Panc1 (cell line): ENCODE results near the gene TNIP1. TPM values are rescaled to one million over a fixed set of nuclear protein-coding genes. Genes with fewer than 3 reads are reported as not detected.

Source experiments
- ATAC-seq: fragments of 200-7000 bp; cut with Tn5 transposase; 2 replicates; pipeline ENCODE4 v1.9.1; 2020; ENCODE audit warnings: mild to moderate bottlenecking, moderate library complexity
- BruUV-seq: library from RNA; stranded (reverse); fragments of 400-500 nt; replicated peaks from 2 replicates; lab custom pipeline; 2021; lab: Mats Ljungman, UMichigan
- CTCF ChIA-PET: fragments of 300-600 bp; sonication (Branson Sonifier 250); formaldehyde crosslinking; loops from one replicate; lab custom pipeline; 2022; ENCODE audit warnings: antibody characterized with exemption; lab: Charles Lee
- POLR2A ChIA-PET: fragments of 300-600 bp; sonication (Branson Sonifier 250); formaldehyde crosslinking; loops from one replicate; lab custom pipeline; 2022; ENCODE audit warnings: antibody characterized with exemption; lab: Charles Lee
- DNase-seq: peaks from one replicate; pipeline ENCODE4 v3.0.0-alpha.2; 2010; ENCODE audit warnings: low read depth, low spot score
- H3K27ac ChIP-seq: 2 replicates; pipeline ENCODE4 v1.5.1; 2011; ENCODE audit warnings: mild to moderate bottlenecking, low read length, inconsistent platforms
- H3K27me3 ChIP-seq: fragments of 200-500 bp; sonication (Bioruptor generic); 2 replicates; pipeline ENCODE4 v1.6.0; 2014; ENCODE audit warnings: low read length, inconsistent platforms; ENCODE audit not compliant: control insufficient read depth, insufficient read depth
- H3K36me3 ChIP-seq: fragments of 200-500 bp; sonication (Bioruptor generic); 2 replicates; pipeline ENCODE4 v1.5.1; 2014; ENCODE audit warnings: inconsistent platforms, mild to moderate bottlenecking, low read length, moderate library complexity; ENCODE audit not compliant: control insufficient read depth, insufficient read depth
- H3K4me1 ChIP-seq: 2 replicates; pipeline ENCODE4 v1.5.1; 2011; ENCODE audit warnings: inconsistent platforms, mild to moderate bottlenecking, low read length, moderate library complexity; ENCODE audit not compliant: control insufficient read depth, insufficient read depth
- H3K4me3 ChIP-seq, 2 experiments: 2 replicates each; pipeline ENCODE4 v1.5.1; 2011 to 2012; ENCODE audit warnings: low read depth in 2 of 2, low read length in 2 of 2, mild to moderate bottlenecking in 2 of 2, inconsistent platforms in 1 of 2, moderate library complexity in 1 of 2
- H3K9me3 ChIP-seq: fragments of 200-500 bp; sonication (Bioruptor generic); 2 replicates; pipeline ENCODE4 v1.5.1; 2014; ENCODE audit warnings: low read depth, mild to moderate bottlenecking, inconsistent platforms, low read length, moderate library complexity; ENCODE audit not compliant: control insufficient read depth, insufficient read depth
- POLR2AphosphoS5 ChIP-seq: IDR thresholded peaks from 2 replicates; pipeline ENCODE4 v1.6.1; 2012; ENCODE audit warnings: mild to moderate bottlenecking, low read depth, low read length, moderate library complexity
- SIN3A ChIP-seq: IDR thresholded peaks from 2 replicates; pipeline ENCODE4 v1.6.1; 2012; ENCODE audit warnings: low read depth, mild to moderate bottlenecking, low read length, moderate library complexity, borderline replicate concordance; ENCODE audit not compliant: insufficient read depth
- TCF7L2 ChIP-seq: IDR thresholded peaks from 2 replicates; pipeline ENCODE4 v1.6.1; 2011; ENCODE audit warnings: mild to moderate bottlenecking, low read depth, low read length, inconsistent platforms
- in situ Hi-C: cut with HindIII; loops from 2 replicates; pipeline ENCODE4 v1.10.0; 2016; ENCODE audit warnings: low sequenced_read_pairs, low pct_unique_long_range_greater_than_20kb
- intact Hi-C: fragments of 100-400 bp; cut with micrococcal nuclease; formaldehyde crosslinking; loops from one replicate; pipeline ENCODE4 v1.10.0; 2022; ENCODE audit not compliant: unreplicated experiment
- total RNA-seq: library from RNA; stranded (reverse); gene quantifications from one replicate; pipeline ENCODE4 v1.2.1, GENCODE V29; 2021; ENCODE audit not compliant: unreplicated experiment
- TF ChIP-seq, protein P1 (sequence below), 2 experiments: IDR thresholded peaks; 2 replicates each; pipeline ENCODE4 v1.6.1; 2011 to 2012; ENCODE audit warnings: low read depth in 2 of 2, control low read depth in 1 of 2, low read length in 1 of 2, mild to moderate bottlenecking in 1 of 2, moderate library complexity in 1 of 2; ENCODE audit not compliant: insufficient read depth in 1 of 2
- TF ChIP-seq, protein P2 (sequence below): fragments of 450-650 bp; IDR thresholded peaks from 2 replicates; pipeline ENCODE4 v1.5.1; 2017; ENCODE audit warnings: mild to moderate bottlenecking

The TNIP1 gene
- total RNA-seq, 1 experiment from 2014 or later, result 81.9 TPM

DNA sequence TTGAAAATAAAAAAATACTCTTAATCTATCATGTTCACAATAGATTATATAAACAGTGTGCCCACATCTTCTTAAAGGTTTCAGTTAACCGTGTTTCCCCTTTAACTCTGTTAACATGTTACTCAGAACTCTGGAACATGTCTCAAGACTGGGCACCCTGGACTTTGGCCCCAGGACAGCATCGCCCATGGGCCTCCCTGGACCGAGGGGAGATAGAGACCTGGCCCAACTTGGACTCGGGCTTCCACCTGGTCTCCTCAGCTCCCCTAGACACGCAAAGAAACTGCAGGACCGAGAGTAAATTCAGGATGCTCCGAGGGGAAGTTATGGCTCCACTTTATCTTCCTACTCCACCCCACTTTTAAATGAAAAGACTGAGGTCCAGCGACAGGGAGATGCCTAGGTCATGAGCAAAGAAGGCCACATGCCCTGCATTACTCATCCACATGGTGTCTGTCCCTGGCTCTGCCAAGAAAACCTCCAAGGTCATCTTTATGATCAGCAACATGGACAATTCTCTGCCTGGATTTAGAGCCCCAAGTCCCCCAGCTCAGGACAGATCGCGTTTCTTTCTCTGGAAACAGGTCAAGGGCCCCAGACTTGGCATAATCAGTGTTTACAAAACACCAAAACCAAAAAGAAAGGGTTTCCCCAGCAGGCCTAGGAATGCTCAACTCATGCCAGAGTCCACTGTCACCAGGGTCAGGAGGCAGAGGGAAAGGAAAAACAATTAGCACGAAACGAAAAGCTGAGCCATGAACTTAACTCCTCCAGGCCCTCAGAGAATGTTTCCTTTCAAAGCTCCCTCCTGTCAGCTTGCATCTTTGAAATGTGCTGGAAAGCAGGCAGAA, 43.0 kb downstream of the TNIP1 start:
- no peaks in the 10 kb centered on the region for H3K4me1 ChIP-seq

DNA sequence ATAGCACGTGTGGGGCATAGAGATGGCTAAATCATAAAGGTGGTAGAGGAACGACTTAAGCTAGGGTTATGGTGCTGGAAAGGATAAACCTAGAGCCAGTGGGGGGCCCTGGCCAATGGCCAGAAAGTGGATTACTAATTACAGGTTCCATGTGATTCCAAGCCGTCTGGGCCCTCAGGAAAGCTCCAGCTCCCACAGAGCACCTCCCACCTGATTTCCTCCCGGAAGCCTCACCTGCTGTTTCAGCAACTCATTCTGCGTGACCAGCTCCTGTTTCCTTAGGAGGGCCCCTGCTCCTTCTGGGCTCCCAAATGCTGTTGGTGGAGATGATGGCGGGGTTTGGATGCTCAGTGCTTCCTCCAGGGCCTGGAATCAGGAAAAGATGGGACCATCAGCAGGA, 44.3 kb downstream of the TNIP1 start:
- CTCF ChIA-PET, result no interaction called here
- H3K4me1 ChIP-seq, result no peaks in the 10 kb centered on the region
- no peak for ATAC-seq

More for the DNA sequence above, 43.0 kb downstream of the TNIP1 start:
- H3K4me3 ChIP-seq, result no peak overlapping the region
- DNase-seq (no peak), ATAC-seq (no peak)
- H3K9me3 ChIP-seq, result no peaks in the 10 kb centered on the region
- H3K27ac ChIP-seq, result no peak overlapping the region
- no TSS peak for BruUV-seq
- intact Hi-C loops, result no loop called here
- POLR2A ChIA-PET, result no interaction called here
- CTCF ChIA-PET, result interaction anchor here (0.5 to 0.6 kb wide), 2 partner anchors 76 to 1164 kb away, joined by 3 to 7 read pairs; no protein-coding TSS in a partner anchor
- H3K36me3 ChIP-seq, result no peaks in the 10 kb centered on the region; the same call in 1 of the 2 replicates
- in situ Hi-C loops, result no loop called here
- TF ChIP-seq, protein P1, sequence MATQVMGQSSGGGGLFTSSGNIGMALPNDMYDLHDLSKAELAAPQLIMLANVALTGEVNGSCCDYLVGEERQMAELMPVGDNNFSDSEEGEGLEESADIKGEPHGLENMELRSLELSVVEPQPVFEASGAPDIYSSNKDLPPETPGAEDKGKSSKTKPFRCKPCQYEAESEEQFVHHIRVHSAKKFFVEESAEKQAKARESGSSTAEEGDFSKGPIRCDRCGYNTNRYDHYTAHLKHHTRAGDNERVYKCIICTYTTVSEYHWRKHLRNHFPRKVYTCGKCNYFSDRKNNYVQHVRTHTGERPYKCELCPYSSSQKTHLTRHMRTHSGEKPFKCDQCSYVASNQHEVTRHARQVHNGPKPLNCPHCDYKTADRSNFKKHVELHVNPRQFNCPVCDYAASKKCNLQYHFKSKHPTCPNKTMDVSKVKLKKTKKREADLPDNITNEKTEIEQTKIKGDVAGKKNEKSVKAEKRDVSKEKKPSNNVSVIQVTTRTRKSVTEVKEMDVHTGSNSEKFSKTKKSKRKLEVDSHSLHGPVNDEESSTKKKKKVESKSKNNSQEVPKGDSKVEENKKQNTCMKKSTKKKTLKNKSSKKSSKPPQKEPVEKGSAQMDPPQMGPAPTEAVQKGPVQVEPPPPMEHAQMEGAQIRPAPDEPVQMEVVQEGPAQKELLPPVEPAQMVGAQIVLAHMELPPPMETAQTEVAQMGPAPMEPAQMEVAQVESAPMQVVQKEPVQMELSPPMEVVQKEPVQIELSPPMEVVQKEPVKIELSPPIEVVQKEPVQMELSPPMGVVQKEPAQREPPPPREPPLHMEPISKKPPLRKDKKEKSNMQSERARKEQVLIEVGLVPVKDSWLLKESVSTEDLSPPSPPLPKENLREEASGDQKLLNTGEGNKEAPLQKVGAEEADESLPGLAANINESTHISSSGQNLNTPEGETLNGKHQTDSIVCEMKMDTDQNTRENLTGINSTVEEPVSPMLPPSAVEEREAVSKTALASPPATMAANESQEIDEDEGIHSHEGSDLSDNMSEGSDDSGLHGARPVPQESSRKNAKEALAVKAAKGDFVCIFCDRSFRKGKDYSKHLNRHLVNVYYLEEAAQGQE (IDR thresholded peaks at IDR 0.05; ENCODE audit: insufficient read depth in 1 of 2, low read depth in 2 of 2, low read length in 1 of 2), result no peak
- TF ChIP-seq, protein P2, sequence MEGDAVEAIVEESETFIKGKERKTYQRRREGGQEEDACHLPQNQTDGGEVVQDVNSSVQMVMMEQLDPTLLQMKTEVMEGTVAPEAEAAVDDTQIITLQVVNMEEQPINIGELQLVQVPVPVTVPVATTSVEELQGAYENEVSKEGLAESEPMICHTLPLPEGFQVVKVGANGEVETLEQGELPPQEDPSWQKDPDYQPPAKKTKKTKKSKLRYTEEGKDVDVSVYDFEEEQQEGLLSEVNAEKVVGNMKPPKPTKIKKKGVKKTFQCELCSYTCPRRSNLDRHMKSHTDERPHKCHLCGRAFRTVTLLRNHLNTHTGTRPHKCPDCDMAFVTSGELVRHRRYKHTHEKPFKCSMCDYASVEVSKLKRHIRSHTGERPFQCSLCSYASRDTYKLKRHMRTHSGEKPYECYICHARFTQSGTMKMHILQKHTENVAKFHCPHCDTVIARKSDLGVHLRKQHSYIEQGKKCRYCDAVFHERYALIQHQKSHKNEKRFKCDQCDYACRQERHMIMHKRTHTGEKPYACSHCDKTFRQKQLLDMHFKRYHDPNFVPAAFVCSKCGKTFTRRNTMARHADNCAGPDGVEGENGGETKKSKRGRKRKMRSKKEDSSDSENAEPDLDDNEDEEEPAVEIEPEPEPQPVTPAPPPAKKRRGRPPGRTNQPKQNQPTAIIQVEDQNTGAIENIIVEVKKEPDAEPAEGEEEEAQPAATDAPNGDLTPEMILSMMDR, result no peak
- no peak for TF ChIP-seq POLR2AphosphoS5
- TF ChIP-seq TCF7L2, result no peak
- no peak for TF ChIP-seq SIN3A
- H3K27me3 ChIP-seq, result no peaks in the 10 kb centered on the region

More for the DNA sequence above, 44.3 kb downstream of the TNIP1 start:
- intact Hi-C loops (no loop called here), in situ Hi-C loops (no loop called here)
- no TSS peak for BruUV-seq
- TF ChIP-seq, protein P2, result no peak
- TF ChIP-seq SIN3A, result no peak
- TF ChIP-seq POLR2AphosphoS5, result no peak
- TF ChIP-seq, protein P1 (IDR thresholded peaks at IDR 0.05; ENCODE audit: insufficient read depth in 1 of 2, low read depth in 2 of 2, low read length in 1 of 2), result no peak
- no peak for TF ChIP-seq TCF7L2
- H3K27ac ChIP-seq, result no peak overlapping the region
- H3K4me3 ChIP-seq, result no peak overlapping the region
- H3K9me3 ChIP-seq, result no peaks in the 10 kb centered on the region
- no peaks in the 10 kb centered on the region; the same call in 1 of the 2 replicates for H3K36me3 ChIP-seq
- POLR2A ChIA-PET, result no interaction called here
- no peak for DNase-seq
- H3K27me3 ChIP-seq, result no peaks in the 10 kb centered on the region
